HCT116 (cell line): ENCODE results near the gene SEC24B. TPM values are rescaled to one million over a fixed set of nuclear protein-coding genes. Genes with fewer than 3 reads are reported as not detected.
A peak's percentile ranks its signal among the peaks of the same experiment; 100 is the strongest.

Experiments used
- ATAC-seq: fragments of 200-7000 bp; cut with Tn5 transposase; 2 replicates; pipeline ENCODE4 v1.9.1; 2020; ENCODE audit warnings: mild to moderate bottlenecking, moderate library complexity
- BruUV-seq: library from RNA; stranded (reverse); fragments of 400-500 nt; replicated peaks from 2 replicates; lab custom pipeline; 2021; lab: Mats Ljungman, UMichigan
- CTCF ChIA-PET: fragments of 300-600 bp; sonication (Branson Sonifier 250); formaldehyde crosslinking; loops from one replicate; lab custom pipeline; 2021; ENCODE audit warnings: antibody characterized with exemption; lab: Charles Lee
- POLR2A ChIA-PET: fragments of 300-600, 350-600 bp; sonication (Branson Sonifier 250); formaldehyde crosslinking; loops from one replicate; lab custom pipeline; 2021; ENCODE audit warnings: antibody characterized with exemption; lab: Charles Lee
- RAD21 ChIA-PET, 2 experiments: fragments of 300-600 bp; sonication (Branson Sonifier 250); formaldehyde crosslinking; loops; one replicate each; lab custom pipeline; 2023; ENCODE audit warnings: low total read pairs in 2 of 2; ENCODE audit not compliant: uncharacterized antibody in 2 of 2, unreplicated experiment in 2 of 2, low non-redundant PET in 1 of 2; lab: Charles Lee
- DNase-seq: peaks from one replicate; pipeline ENCODE4 v3.0.0-alpha.2; 2010; ENCODE audit warnings: low read depth, low spot score
- H2AFZ ChIP-seq: fragments of 200-600 bp; shearing (Covaris generic), sonication (generic); 2 replicates; pipeline ENCODE4 v1.6.1; 2017; ENCODE audit warnings: low read depth, mixed run types, mixed read lengths, antibody characterized with exemption, low read length; ENCODE audit not compliant: poor library complexity, severe bottlenecking
- H3K27ac ChIP-seq: 2 replicates; pipeline ENCODE4 v1.5.1; 2012; ENCODE audit warnings: low read depth, low read length
- H3K27me3 ChIP-seq: fragments of 200-600 bp; sonication (generic); 2 replicates; pipeline ENCODE4 v1.6.1; 2016; ENCODE audit warnings: mixed run types, low read length, mixed read lengths; ENCODE audit not compliant: insufficient read depth
- H3K36me3 ChIP-seq, 2 experiments: fragments of 200-500 bp in 1 of 2; fragments of 200-600 bp in 1 of 2; sonication (Bioruptor generic) in 1 of 2; sonication (generic) in 1 of 2; 2 replicates each; pipeline versions ENCODE4 v1.5.1 to v1.6.1; 2014 to 2016; ENCODE audit warnings: low read length in 2 of 2, inconsistent platforms in 1 of 2, mixed read lengths in 1 of 2, mixed run types in 1 of 2; ENCODE audit not compliant: insufficient read depth in 2 of 2, control insufficient read depth in 1 of 2
- H3K4me1 ChIP-seq, 2 experiments: fragments of 200-600 bp in 1 of 2; sonication (generic) in 1 of 2; 2 replicates each; pipeline versions ENCODE4 v1.5.1 to v1.6.1; 2012 to 2017; ENCODE audit warnings: low read length in 2 of 2, inconsistent platforms in 1 of 2, mild to moderate bottlenecking in 1 of 2, mixed read lengths in 1 of 2, mixed run types in 1 of 2, moderate library complexity in 1 of 2; ENCODE audit not compliant: insufficient read depth in 2 of 2, control insufficient read depth in 1 of 2
- H3K4me2 ChIP-seq: fragments of 200-600 bp; sonication (generic); 2 replicates; pipeline ENCODE4 v1.6.1; 2017; ENCODE audit warnings: mixed run types, low read length, mixed read lengths
- H3K4me3 ChIP-seq, 2 experiments: fragments of 200-600 bp in 1 of 2; sonication (generic) in 1 of 2; replicated peaks in 1 of 2; 2 replicates each; pipeline ENCODE4 v1.5.1; 2011 to 2016; ENCODE audit warnings: low read length in 2 of 2, control low read depth in 1 of 2, low read depth in 1 of 2, mild to moderate bottlenecking in 1 of 2, mixed read lengths in 1 of 2, mixed run types in 1 of 2
- H3K79me2 ChIP-seq: fragments of 200-600 bp; sonication (generic); 2 replicates; pipeline ENCODE4 v1.6.1; 2017; ENCODE audit warnings: mild to moderate bottlenecking, mixed run types, low read length, moderate library complexity, mixed read lengths; ENCODE audit not compliant: insufficient read depth
- H3K9ac ChIP-seq: fragments of 200-600 bp; sonication (generic); 2 replicates; pipeline ENCODE4 v1.6.1; 2016; ENCODE audit warnings: low read length, mixed read lengths
- H3K9me2 ChIP-seq: fragments of 200-600 bp; sonication (generic), shearing (Covaris generic); 2 replicates; pipeline ENCODE4 v1.6.1; 2017; ENCODE audit warnings: mixed run types, mild to moderate bottlenecking, moderate library complexity; ENCODE audit not compliant: insufficient read depth
- H3K9me3 ChIP-seq, 2 experiments: fragments of 200-500 bp in 1 of 2; fragments of 200-600 bp in 1 of 2; sonication (Bioruptor generic) in 1 of 2; sonication (generic) in 1 of 2; 2 replicates each; pipeline ENCODE4 v1.6.1; 2014 to 2017; ENCODE audit warnings: low read length in 2 of 2, mixed read lengths in 2 of 2, inconsistent platforms in 1 of 2, low read depth in 1 of 2, mild to moderate bottlenecking in 1 of 2, mixed run types in 1 of 2, moderate library complexity in 1 of 2; ENCODE audit not compliant: control insufficient read depth in 1 of 2, insufficient read depth in 1 of 2
- H4K20me1 ChIP-seq: fragments of 200-600 bp; sonication (generic), shearing (Covaris generic); 2 replicates; pipeline ENCODE4 v1.6.1; 2017; ENCODE audit warnings: mixed run types, mild to moderate bottlenecking, moderate library complexity; ENCODE audit not compliant: insufficient read depth
- EZH2 ChIP-seq: fragments of 200-600 bp; sonication (generic); IDR thresholded peaks from 2 replicates; pipeline ENCODE4 v1.6.1; 2017; ENCODE audit warnings: antibody characterized with exemption, mixed run types
- POLR2A ChIP-seq: IDR thresholded peaks from 2 replicates; pipeline ENCODE4 v1.7.0; 2011; ENCODE audit warnings: borderline replicate concordance; ENCODE audit not compliant: insufficient read depth, insufficient read length; ENCODE audit errors: extremely low read depth
- RAD21 ChIP-seq: IDR thresholded peaks from 2 replicates; pipeline ENCODE4 v1.6.1; 2012; ENCODE audit warnings: low read depth, mild to moderate bottlenecking
- SIN3A ChIP-seq: IDR thresholded peaks from 2 replicates; pipeline ENCODE4 v1.6.1; 2012; ENCODE audit warnings: low read depth
- SRF ChIP-seq: IDR thresholded peaks from 2 replicates; pipeline ENCODE4 v1.6.1; 2012; ENCODE audit warnings: low read depth
- intact Hi-C: fragments of 100-400 bp; cut with micrococcal nuclease; formaldehyde crosslinking; loops from 2 replicates; pipeline ENCODE4 v1.10.0; 2022
- total RNA-seq: library from RNA; stranded (reverse); gene quantifications from one replicate; pipeline ENCODE4 v1.2.1, GENCODE V29; 2021; ENCODE audit not compliant: unreplicated experiment
- TF ChIP-seq, protein P1 (sequence below): IDR thresholded peaks from 2 replicates; pipeline ENCODE4 v1.6.1; 2011; ENCODE audit warnings: mild to moderate bottlenecking, low read length, moderate library complexity; ENCODE audit not compliant: insufficient replicate concordance; ENCODE audit errors: extremely low read depth
- TF ChIP-seq, protein P2 (sequence below): IDR thresholded peaks from 2 replicates; pipeline ENCODE4 v1.6.1; 2012
- TF ChIP-seq, protein P3 (sequence below), 3 experiments: fragments of 200-600 bp in 1 of 3; sonication (generic) in 1 of 3; IDR thresholded peaks in 2 of 3; conservative IDR thresholded peaks in 1 of 3; 2 replicates each; pipeline ENCODE4 v1.5.1; 2012 to 2017; ENCODE audit warnings: low read depth in 2 of 3, low read length in 2 of 3, antibody characterized with exemption in 1 of 3, borderline replicate concordance in 1 of 3, control low read depth in 1 of 3, mild to moderate bottlenecking in 1 of 3, mixed read lengths in 1 of 3, mixed run types in 1 of 3, moderate library complexity in 1 of 3; ENCODE audit not compliant: insufficient read depth in 1 of 3

Gene SEC24B
- total RNA-seq, 1 experiment from 2014 or later, result 33.0 TPM

DNA sequence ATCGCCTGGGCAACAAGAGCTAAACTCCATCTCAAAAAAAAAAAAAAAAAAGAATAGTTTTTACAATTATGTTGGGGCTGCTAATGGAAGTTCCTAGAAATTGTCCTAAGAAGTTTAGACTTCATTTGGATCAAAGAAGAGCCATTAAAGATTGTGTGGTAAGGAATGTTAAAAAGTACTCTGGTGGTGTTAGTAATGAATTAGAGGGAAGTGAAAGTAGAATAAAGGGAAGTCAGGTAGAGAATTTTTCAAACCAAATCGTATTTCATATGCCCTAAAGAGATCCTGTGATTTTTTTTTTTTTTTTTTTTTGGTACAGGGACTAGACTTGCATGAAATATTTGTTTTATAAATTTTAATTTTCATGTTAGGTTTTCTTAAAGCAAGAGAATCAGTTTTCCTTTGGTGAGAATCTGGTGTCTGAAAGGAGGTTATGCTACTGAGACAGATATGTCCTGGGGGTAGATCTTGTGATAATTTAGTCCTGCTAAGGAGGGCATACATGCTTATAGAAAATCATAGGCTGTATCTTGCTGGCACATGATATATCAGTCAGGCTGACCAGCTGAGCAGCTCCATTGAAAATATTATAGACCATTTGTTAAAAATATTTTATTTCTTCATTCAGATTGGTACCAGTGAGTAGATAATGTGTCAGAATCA lies 10.7 kb downstream of the SEC24B start:
- CTCF ChIA-PET, result interaction anchor here (1.1 kb wide), 1 partner anchor 11 kb away, joined by 3 read pairs; the partner anchor contains the start of gene SEC24B

More for the DNA sequence above, 10.7 kb downstream of the SEC24B start:
- Histone ChIP-seq H3K4me1 (peaks cover 26 to 40% of the 10 kb centered on the region in 2 experiments), H2AFZ (no peak overlapping the region), H3K9ac (no peak overlapping the region), H3K9me3 (no peaks in the 10 kb centered on the region), H3K4me3 (no peak overlapping the region), H4K20me1 (peaks cover 7% of the 10 kb centered on the region; the same call in 1 of the 2 replicates), H3K4me2 (peak overlapping the region; percentile 59), H3K79me2 (peaks cover 99% of the 10 kb centered on the region), H3K27ac (no peak overlapping the region), H3K27me3 (no peaks in the 10 kb centered on the region), H3K36me3 (peaks cover 5 to 11% of the 10 kb centered on the region in 2 experiments; a peak in 2 of 4 replicates), H3K9me2 (no peaks in the 10 kb centered on the region)
- ChIA-PET POLR2A (no interaction called here), RAD21 (no interaction called here)
- ATAC-seq (no peak), DNase-seq (no peak)
- intact Hi-C loops, result no loop called here
- no TSS peak for BruUV-seq
- TF ChIP-seq RAD21 (no peak), SRF (no peak), EZH2 (no peak), SIN3A (no peak), POLR2A (no peak)
- TF ChIP-seq, protein P1, sequence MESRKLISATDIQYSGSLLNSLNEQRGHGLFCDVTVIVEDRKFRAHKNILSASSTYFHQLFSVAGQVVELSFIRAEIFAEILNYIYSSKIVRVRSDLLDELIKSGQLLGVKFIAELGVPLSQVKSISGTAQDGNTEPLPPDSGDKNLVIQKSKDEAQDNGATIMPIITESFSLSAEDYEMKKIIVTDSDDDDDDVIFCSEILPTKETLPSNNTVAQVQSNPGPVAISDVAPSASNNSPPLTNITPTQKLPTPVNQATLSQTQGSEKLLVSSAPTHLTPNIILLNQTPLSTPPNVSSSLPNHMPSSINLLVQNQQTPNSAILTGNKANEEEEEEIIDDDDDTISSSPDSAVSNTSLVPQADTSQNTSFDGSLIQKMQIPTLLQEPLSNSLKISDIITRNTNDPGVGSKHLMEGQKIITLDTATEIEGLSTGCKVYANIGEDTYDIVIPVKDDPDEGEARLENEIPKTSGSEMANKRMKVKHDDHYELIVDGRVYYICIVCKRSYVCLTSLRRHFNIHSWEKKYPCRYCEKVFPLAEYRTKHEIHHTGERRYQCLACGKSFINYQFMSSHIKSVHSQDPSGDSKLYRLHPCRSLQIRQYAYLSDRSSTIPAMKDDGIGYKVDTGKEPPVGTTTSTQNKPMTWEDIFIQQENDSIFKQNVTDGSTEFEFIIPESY, result no peak
- TF ChIP-seq, protein P2, sequence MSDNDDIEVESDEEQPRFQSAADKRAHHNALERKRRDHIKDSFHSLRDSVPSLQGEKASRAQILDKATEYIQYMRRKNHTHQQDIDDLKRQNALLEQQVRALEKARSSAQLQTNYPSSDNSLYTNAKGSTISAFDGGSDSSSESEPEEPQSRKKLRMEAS, result no peak
- TF ChIP-seq, protein P3, sequence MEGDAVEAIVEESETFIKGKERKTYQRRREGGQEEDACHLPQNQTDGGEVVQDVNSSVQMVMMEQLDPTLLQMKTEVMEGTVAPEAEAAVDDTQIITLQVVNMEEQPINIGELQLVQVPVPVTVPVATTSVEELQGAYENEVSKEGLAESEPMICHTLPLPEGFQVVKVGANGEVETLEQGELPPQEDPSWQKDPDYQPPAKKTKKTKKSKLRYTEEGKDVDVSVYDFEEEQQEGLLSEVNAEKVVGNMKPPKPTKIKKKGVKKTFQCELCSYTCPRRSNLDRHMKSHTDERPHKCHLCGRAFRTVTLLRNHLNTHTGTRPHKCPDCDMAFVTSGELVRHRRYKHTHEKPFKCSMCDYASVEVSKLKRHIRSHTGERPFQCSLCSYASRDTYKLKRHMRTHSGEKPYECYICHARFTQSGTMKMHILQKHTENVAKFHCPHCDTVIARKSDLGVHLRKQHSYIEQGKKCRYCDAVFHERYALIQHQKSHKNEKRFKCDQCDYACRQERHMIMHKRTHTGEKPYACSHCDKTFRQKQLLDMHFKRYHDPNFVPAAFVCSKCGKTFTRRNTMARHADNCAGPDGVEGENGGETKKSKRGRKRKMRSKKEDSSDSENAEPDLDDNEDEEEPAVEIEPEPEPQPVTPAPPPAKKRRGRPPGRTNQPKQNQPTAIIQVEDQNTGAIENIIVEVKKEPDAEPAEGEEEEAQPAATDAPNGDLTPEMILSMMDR (IDR thresholded peaks at IDR 0.05 in 2 of 3, conservative IDR thresholded peaks at IDR 0.05 in 1 of 3; ENCODE audit: borderline replicate concordance in 1 of 3, insufficient read depth in 1 of 3, low read depth in 2 of 3, low read length in 2 of 3), result no peak
